H1 (cell line): ENCODE data around the gene HSD17B4. TPM values are rescaled to one million over a fixed set of nuclear protein-coding genes. Genes with fewer than 3 reads are reported as not detected.
"Not testable (repeated sequence)": the region's sequence is repeated elsewhere in the genome, so short reads cannot be mapped to it uniquely, and the experiment has no call there.

ENCODE experiments used
- CTCF ChIA-PET: fragments of 300-600 bp; sonication (Branson Sonifier 250); formaldehyde crosslinking; loops from one replicate; lab custom pipeline; 2021; ENCODE audit not compliant: partially characterized antibody; lab: Charles Lee
- POLR2A ChIA-PET: fragments of 300-600 bp; sonication (Branson Sonifier 250); formaldehyde crosslinking; loops from one replicate; lab custom pipeline; 2021; ENCODE audit warnings: inconsistent platforms; ENCODE audit not compliant: partially characterized antibody; lab: Charles Lee
- DNase-seq, 2 experiments: peaks; one replicate each; pipeline versions ENCODE4 v3.0.0 to v3.0.0-alpha.2; 2010 to 2022; ENCODE audit warnings: low spot score in 2 of 2, low read depth in 1 of 2, mixed read lengths in 1 of 2
- FAIRE-seq: peaks from 2 replicates; lab custom pipeline; 2011; peaks lifted over from hg19 to GRCh38; lab: Jason Lieb, UNC
- H2AFZ ChIP-seq: 2 replicates; pipeline ENCODE4 v1.8.1; 2012; ENCODE audit warnings: low read length, inconsistent platforms
- H2AK5ac ChIP-seq: 2 replicates; pipeline ENCODE4 v1.6.1; 2013; ENCODE audit warnings: low read depth, low read length
- H2BK120ac ChIP-seq: replicated peaks from 2 replicates; pipeline ENCODE3; 2013; ENCODE audit warnings: low read depth, low read length, inconsistent platforms
- H2BK12ac ChIP-seq: 2 replicates; pipeline ENCODE4 v1.6.1; 2013; ENCODE audit warnings: low read depth, low read length
- H2BK15ac ChIP-seq: 2 replicates; pipeline ENCODE4 v1.6.1; 2013; ENCODE audit warnings: low read length
- H2BK20ac ChIP-seq: 2 replicates; pipeline ENCODE4 v1.6.1; 2013; ENCODE audit warnings: low read length
- H2BK5ac ChIP-seq: 2 replicates; pipeline ENCODE4 v1.6.1; 2013; ENCODE audit warnings: low read depth, low read length
- H3K14ac ChIP-seq: 2 replicates; pipeline ENCODE4 v1.6.1; 2013; ENCODE audit warnings: inconsistent platforms; ENCODE audit not compliant: insufficient read length
- H3K18ac ChIP-seq: 2 replicates; pipeline ENCODE4 v1.6.1; 2013; ENCODE audit warnings: low read length; ENCODE audit errors: extremely low read depth
- H3K23ac ChIP-seq: 2 replicates; pipeline ENCODE4 v1.6.1; 2013; ENCODE audit warnings: inconsistent platforms; ENCODE audit not compliant: insufficient read length
- H3K23me2 ChIP-seq: 2 replicates; pipeline ENCODE4 v1.6.1; 2013; ENCODE audit warnings: low read depth, low read length
- H3K27ac ChIP-seq: 2 replicates; pipeline ENCODE4 v1.6.1; 2011; ENCODE audit warnings: low read depth, low read length, inconsistent platforms
- H3K27me3 ChIP-seq, 4 experiments: replicated peaks in 1 of 4; 1 replicate in 1 of 4; 2 replicates in 3 of 4; pipeline versions ENCODE4 v1.6.1 to v1.8.1; 2011 to 2013; ENCODE audit warnings: low read length in 3 of 4, mild to moderate bottlenecking in 3 of 4, inconsistent platforms in 2 of 4, mixed read lengths in 2 of 4, moderate library complexity in 1 of 4; ENCODE audit not compliant: control insufficient read depth in 3 of 4, insufficient read depth in 3 of 4; ENCODE audit errors: extremely low read depth in 1 of 4
- H3K36me3 ChIP-seq, 4 experiments: 2 replicates each; pipeline versions ENCODE4 v1.6.1 to v1.8.1; 2011 to 2013; ENCODE audit warnings: mild to moderate bottlenecking in 4 of 4, low read length in 3 of 4, moderate library complexity in 2 of 4, control low read depth in 1 of 4, inconsistent platforms in 1 of 4; ENCODE audit not compliant: insufficient read depth in 4 of 4, control insufficient read depth in 2 of 4
- H3K4ac ChIP-seq: replicated peaks from 2 replicates; pipeline ENCODE3; 2013; ENCODE audit warnings: low read length, low read depth, mixed read lengths, inconsistent platforms; ENCODE audit not compliant: insufficient read length
- H3K4me1 ChIP-seq, 4 experiments: replicated peaks in 1 of 4; 1 replicate in 1 of 4; 2 replicates in 3 of 4; pipeline versions ENCODE4 v1.6.1 to v1.8.1; 2011 to 2013; ENCODE audit warnings: low read length in 3 of 4, inconsistent platforms in 2 of 4, mixed read lengths in 1 of 4; ENCODE audit not compliant: insufficient read depth in 4 of 4, control insufficient read depth in 3 of 4
- H3K4me2 ChIP-seq, 2 experiments: 2 replicates each; pipeline versions ENCODE4 v1.6.1 to v1.8.1; 2011 to 2013; ENCODE audit warnings: low read depth in 2 of 2, low read length in 2 of 2, control low read depth in 1 of 2, inconsistent platforms in 1 of 2, mild to moderate bottlenecking in 1 of 2; ENCODE audit not compliant: insufficient read depth in 1 of 2
- H3K4me3 ChIP-seq, 4 experiments: fragments of 200-600, 300-600 bp in 1 of 4; sonication (generic), shearing (Covaris generic), sonication (Bioruptor Twin) in 1 of 4; 2 replicates each; pipeline versions ENCODE4 v1.5.1 to v1.8.1; 2011 to 2016; ENCODE audit warnings: low read length in 4 of 4, low read depth in 3 of 4, control low read depth in 2 of 4, inconsistent platforms in 2 of 4, mild to moderate bottlenecking in 2 of 4, mixed read lengths in 1 of 4, moderate library complexity in 1 of 4; ENCODE audit not compliant: insufficient read depth in 2 of 4; ENCODE audit errors: extremely low read depth in 1 of 4
- H3K56ac ChIP-seq: replicated peaks from 2 replicates; pipeline ENCODE3; 2013; ENCODE audit warnings: low read depth, mild to moderate bottlenecking, mixed read lengths, low read length, inconsistent platforms; ENCODE audit not compliant: insufficient read length
- H3K79me1 ChIP-seq: 2 replicates; pipeline ENCODE4 v1.6.1; 2013; ENCODE audit warnings: low read depth, low read length, control low read depth
- H3K79me2 ChIP-seq, 2 experiments: 2 replicates each; pipeline versions ENCODE4 v1.6.1 to v1.8.1; 2012 to 2013; ENCODE audit warnings: low read length in 2 of 2, mild to moderate bottlenecking in 2 of 2, inconsistent platforms in 1 of 2; ENCODE audit not compliant: insufficient read depth in 2 of 2, control insufficient read depth in 1 of 2
- H3K9ac ChIP-seq, 4 experiments: replicated peaks in 1 of 4; 1 replicate in 1 of 4; 2 replicates in 3 of 4; pipeline versions ENCODE4 v1.6.1 to v1.8.1; 2011 to 2013; ENCODE audit warnings: low read depth in 3 of 4, low read length in 3 of 4, control low read depth in 2 of 4, mild to moderate bottlenecking in 2 of 4, moderate library complexity in 2 of 4, inconsistent platforms in 1 of 4; ENCODE audit errors: extremely low read depth in 1 of 4
- H3K9me3 ChIP-seq, 2 experiments: 2 replicates each; pipeline versions ENCODE4 v1.6.1 to v1.8.1; 2012 to 2013; ENCODE audit warnings: mild to moderate bottlenecking in 2 of 2, moderate library complexity in 2 of 2, control low read depth in 1 of 2, inconsistent platforms in 1 of 2, low read depth in 1 of 2, low read length in 1 of 2, mixed read lengths in 1 of 2; ENCODE audit not compliant: insufficient read depth in 2 of 2
- H4K20me1 ChIP-seq, 2 experiments: replicated peaks in 1 of 2; 2 replicates each; pipeline versions ENCODE3 to v1.8.1; 2011 to 2013; ENCODE audit warnings: inconsistent platforms in 2 of 2, low read length in 2 of 2, mild to moderate bottlenecking in 1 of 2; ENCODE audit not compliant: insufficient read depth in 2 of 2, control insufficient read depth in 1 of 2
- H4K5ac ChIP-seq: 2 replicates; pipeline ENCODE4 v1.6.1; 2013; ENCODE audit warnings: low read length, low read depth, mixed read lengths, inconsistent platforms; ENCODE audit not compliant: insufficient read length
- H4K8ac ChIP-seq: 2 replicates; pipeline ENCODE4 v1.8.0; 2013; ENCODE audit warnings: mild to moderate bottlenecking, moderate library complexity, low read length, inconsistent platforms; ENCODE audit not compliant: insufficient read depth; ENCODE audit errors: extremely low read depth
- H4K91ac ChIP-seq: replicated peaks from 2 replicates; pipeline ENCODE3; 2013; ENCODE audit warnings: low read length, mixed read lengths, inconsistent platforms; ENCODE audit not compliant: insufficient read length
- WGBS, 2 experiments: shearing (Covaris generic) in 1 of 2; methylation state at CpG; one replicate each; pipeline versions ENCODE4 v1.1.6 to v1.1.7; 2013 to 2015; ENCODE audit warnings: low lambda C conversion rate in 2 of 2, mixed read lengths in 2 of 2, inconsistent platforms in 1 of 2, low coverage in 1 of 2, missing lambda C conversion rate in 1 of 2; ENCODE audit not compliant: insufficient replicate concordance in 2 of 2, insufficient coverage in 1 of 2, insufficient read length in 1 of 2; ENCODE audit errors: extremely low coverage in 1 of 2, missing lambda C conversion rate in 1 of 2; 5-methylcytosine and 5-hydroxymethylcytosine counted together
- polyA plus RNA-seq, 7 experiments: library from polyadenylated mRNA; depleted of rRNA in 3 of 7; stranded (reverse) in 5 of 7; unstranded in 2 of 7; fragments of >200 nt in 5 of 7; fragments of 200-250 nt in 2 of 7; gene quantifications; 1 replicate in 5 of 7; 2 replicates in 1 of 7; 4 replicates in 1 of 7; pipeline versions ENCODE4 v1.2.1 to v1.2.3, GENCODE V29; 2011 to 2013; ENCODE audit warnings: missing spikeins in 2 of 7, mixed read lengths in 2 of 7
- total RNA-seq: library from RNA; stranded (reverse); fragmentation: NEBNext Ultra II Directional; extraction: Animal tissue kit (Norgen Biotek cat#: 25700); gene quantifications from 2 replicates; pipeline ENCODE4 v1.2.1, GENCODE V29; 2021

The HSD17B4 gene
- total and polyA plus RNA-seq, 2 of the 8 experiments (the other 6 are each of a cell fraction or from before 2014, with no cell fraction given): 305 to 369 TPM

DNA sequence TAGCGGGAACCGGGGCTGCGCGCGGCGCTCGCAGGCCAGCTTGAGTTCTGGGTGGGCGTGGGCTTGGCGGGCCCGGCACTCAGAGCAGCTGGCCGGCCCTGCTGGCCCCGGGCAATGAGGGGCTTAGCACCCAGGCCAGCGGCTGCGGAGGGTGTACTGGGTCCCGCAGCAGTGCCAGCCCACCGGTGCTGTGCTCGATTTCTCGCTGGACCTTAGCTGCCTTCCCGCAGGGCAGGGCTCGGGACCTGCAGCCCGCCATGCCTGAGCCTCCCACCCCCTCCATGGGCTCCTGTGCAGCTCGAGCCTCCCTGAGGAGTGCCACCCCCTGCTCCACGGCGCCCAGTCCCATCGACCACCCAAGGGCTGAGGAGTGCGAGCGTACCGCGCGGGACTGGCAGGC is 64.8 kb downstream of the HSD17B4 start:
- H2BK120ac ChIP-seq, H4K5ac ChIP-seq, H4K20me1 ChIP-seq, FAIRE-seq, H2BK15ac ChIP-seq, H3K14ac ChIP-seq, H2AFZ ChIP-seq, H3K79me2 ChIP-seq, H3K23me2 ChIP-seq, H3K56ac ChIP-seq, DNase-seq, H3K4me3 ChIP-seq, H3K4me2 ChIP-seq, H3K27ac ChIP-seq, H2BK5ac ChIP-seq, H2BK20ac ChIP-seq, H3K79me1 ChIP-seq, H3K23ac ChIP-seq, H3K4ac ChIP-seq, H2BK12ac ChIP-seq, H2AK5ac ChIP-seq, POLR2A ChIA-PET, H3K9me3 ChIP-seq, H3K4me1 ChIP-seq, H3K18ac ChIP-seq, H4K8ac ChIP-seq, H3K27me3 ChIP-seq, H4K91ac ChIP-seq, H3K9ac ChIP-seq: not testable (repeated sequence)
- WGBS, 2 experiments: 96% methylated on average over 29 of the region's 30 CpGs; no CpG with 5 or more reads in 1 of the 2 experiments
- H3K36me3 ChIP-seq: peaks cover 0 to 43% (median 20%) of the 10 kb centered on the region in 4 experiments; a peak in 5 of 8 replicates
- CTCF ChIA-PET: interaction anchor here (1.6 kb wide), 1 partner anchor 47 kb away, joined by 5 read pairs; no protein-coding TSS in a partner anchor
